ENCODE data around the gene GPR158. TPM values are rescaled to one million over a fixed set of nuclear protein-coding genes. Genes with fewer than 3 reads are reported as not detected.

The GPR158 gene
- total and polyA plus RNA-seq, 9 of the 15 experiments (the other 6 are each of a cell fraction or from before 2014, with no cell fraction given): 4.0 to 7.6 (median 5.0) TPM

GRCh38 chr10:25357269-25357668, 182.5 kb downstream of the GPR158 start:
- Histone ChIP-seq H4K20me1 (replicated peaks; ENCODE audit: control insufficient read depth, insufficient read depth, low read length) (no peaks in the 10 kb centered on the region), H3K4me3 (no peak overlapping the region), H3K79me2 (ENCODE audit: control insufficient read depth, insufficient read depth, low read length) (no peaks in the 10 kb centered on the region), H3K9me1 (ENCODE audit: control insufficient read depth, insufficient read depth, low read length) (no peaks in the 10 kb centered on the region), H3K9ac (ENCODE audit: insufficient read depth in 1 of 2, low read depth in 2 of 2, low read length in 2 of 2) (no peak overlapping the region), H3K36me3 (ENCODE audit: control insufficient read depth, insufficient read depth, low read length) (no peaks in the 10 kb centered on the region), H3K27me3 (ENCODE audit: control insufficient read depth in 2 of 2, insufficient read depth in 2 of 2, low read length in 2 of 2) (no peaks in the 10 kb centered on the region), H2AFZ (ENCODE audit: low read depth, low read length) (no peak overlapping the region), H3K4me2 (ENCODE audit: insufficient read depth, low read length) (no peak overlapping the region), H3K9me3 (replicated peaks; ENCODE audit: control insufficient read depth, insufficient read depth, low read depth, low read length) (no peaks in the 10 kb centered on the region), H3K4me1 (replicated peaks in 1 of 2; ENCODE audit: control insufficient read depth in 2 of 2, insufficient read depth in 2 of 2, low read length in 2 of 2) (no peaks in the 10 kb centered on the region), H3K27ac (ENCODE audit: extremely low read depth, low read depth, low read length) (no peak overlapping the region)
- ChIA-PET POLR2A (no interaction called here), CTCF (ENCODE audit: low intra/inter-chr PET ratio) (no interaction called here)
- ATAC-seq: no peak
- 0% methylated on average over 3 of the region's 3 CpGs for WGBS (ENCODE audit: insufficient coverage, low coverage, missing lambda C conversion rate)
- intact Hi-C loops (cut with micrococcal nuclease) (no loop called here), in situ Hi-C loops (cut with MboI) (no loop called here)
- FAIRE-seq: no peak
- BruUV-seq (replicated peaks): no TSS peak
- TF ChIP-seq MAFG (tag; conservative IDR thresholded peaks at IDR 0.05) (no peak), PRMT5 (CRISPR knock-in tag; IDR thresholded peaks at IDR 0.05) (no peak), SMARCA5 (IDR thresholded peaks at IDR 0.05) (no peak), ADNP (tag; IDR thresholded peaks at IDR 0.05) (no peak), ZNF561 (CRISPR knock-in tag; conservative IDR thresholded peaks at IDR 0.05) (no peak), CREB5 (CRISPR knock-in tag; IDR thresholded peaks at IDR 0.05) (no peak), ATF4 (CRISPR knock-in tag; IDR thresholded peaks at IDR 0.05) (no peak), ZFP36 (IDR thresholded peaks at IDR 0.05; ENCODE audit: low read depth, low read length, partially characterized antibody) (peak; percentile 75), ESRRB (CRISPR knock-in tag; IDR thresholded peaks at IDR 0.05; ENCODE audit: borderline replicate concordance) (no peak)
- no peak for DNase-seq (ENCODE audit: extremely low read depth in 1 of 4, low spot score in 3 of 4)
